B cell (primary cell): Measurements from ENCODE around the gene TREH. TPM values are rescaled to one million over a fixed set of nuclear protein-coding genes. Genes with fewer than 3 reads are reported as not detected.

ENCODE experiments used
- ATAC-seq: fragments of 200-7000 bp; cut with Tn5 transposase; one replicate; pipeline ENCODE4 v1.10.0; 2021; ENCODE audit warnings: low read depth, mild to moderate bottlenecking, moderate number of reproducible peaks, moderate library complexity
- CTCF ChIA-PET: fragments of 350-600 bp; sonication (Branson Sonifier 250); formaldehyde crosslinking; loops from one replicate; lab custom pipeline; 2021; ENCODE audit warnings: antibody characterized with exemption, inconsistent platforms; lab: Charles Lee
- POLR2A ChIA-PET: fragments of 350-600 bp; sonication (Branson Sonifier 250); formaldehyde crosslinking; loops from one replicate; lab custom pipeline; 2021; ENCODE audit warnings: antibody characterized with exemption; lab: Charles Lee
- DNase-seq: peaks from one replicate; pipeline ENCODE4 v3.0.0; 2013
- H2AFZ ChIP-seq: 2 replicates; pipeline ENCODE4 v1.6.1; 2012; ENCODE audit warnings: mild to moderate bottlenecking, low read depth, low read length; ENCODE audit not compliant: insufficient read depth, poor library complexity, severe bottlenecking
- H3K27ac ChIP-seq, 2 donors: 1 replicate in 1 of 2; 2 replicates in 1 of 2; pipeline ENCODE4 v1.5.1; 2012 to 2013; ENCODE audit warnings: low read length in 2 of 2, mild to moderate bottlenecking in 2 of 2, moderate library complexity in 1 of 2
- H3K27me3 ChIP-seq, 4 experiments: fragments of 200-600 bp in 1 of 4; sonication (generic) in 1 of 4; replicated peaks in 1 of 4; 1 replicate in 2 of 4; 2 replicates in 2 of 4; pipeline versions ENCODE4 v1.6.1 to v1.7.0; 2013 to 2016; ENCODE audit warnings: low read length in 3 of 4, mild to moderate bottlenecking in 2 of 4, mixed read lengths in 1 of 4, moderate library complexity in 1 of 4; ENCODE audit not compliant: insufficient read depth in 4 of 4, control insufficient read depth in 3 of 4; ENCODE audit errors: control extremely low read depth in 1 of 4
- H3K36me3 ChIP-seq, 2 experiments: replicated peaks in 1 of 2; 1 replicate in 1 of 2; 2 replicates in 1 of 2; pipeline versions ENCODE4 v1.6.1 to v1.7.1; 2013; ENCODE audit warnings: low read length in 1 of 2; ENCODE audit not compliant: insufficient read depth in 2 of 2, control insufficient read depth in 1 of 2; ENCODE audit errors: control extremely low read depth in 1 of 2, extremely low read depth in 1 of 2
- H3K4me1 ChIP-seq, 2 donors: fragments of 200-600 bp in 1 of 2; sonication (generic) in 1 of 2; 1 replicate in 1 of 2; 2 replicates in 1 of 2; pipeline versions ENCODE4 v1.5.1 to v1.6.1; 2013 to 2017; ENCODE audit warnings: low read length in 2 of 2; ENCODE audit not compliant: control insufficient read depth in 2 of 2, insufficient read depth in 2 of 2
- H3K4me2 ChIP-seq: replicated peaks from 2 replicates; pipeline ENCODE3; 2012; ENCODE audit warnings: mild to moderate bottlenecking, low read depth, low read length; ENCODE audit not compliant: poor library complexity, severe bottlenecking
- H3K4me3 ChIP-seq, 5 experiments: fragments of 200-600 bp in 1 of 5; sonication (generic) in 1 of 5; 1 replicate in 3 of 5; 2 replicates in 2 of 5; pipeline versions ENCODE4 v1.5.1 to v1.7.0; 2011 to 2016; ENCODE audit warnings: low read length in 4 of 5, mild to moderate bottlenecking in 4 of 5, low read depth in 2 of 5, control low read depth in 1 of 5, moderate library complexity in 1 of 5; ENCODE audit not compliant: insufficient read depth in 1 of 5; ENCODE audit errors: control extremely low read depth in 1 of 5, extremely low read depth in 1 of 5
- H3K79me2 ChIP-seq: fragments of 200-600 bp; sonication (generic); one replicate; pipeline ENCODE4 v1.6.0; 2016; ENCODE audit warnings: low read length; ENCODE audit not compliant: control insufficient read depth, insufficient read depth
- H3K9ac ChIP-seq: fragments of 200-600 bp; sonication (generic); 2 replicates; pipeline ENCODE4 v1.6.1; 2017; ENCODE audit warnings: mild to moderate bottlenecking, low read length, moderate library complexity
- H3K9me3 ChIP-seq, 3 donors: one replicate each; pipeline versions ENCODE4 v1.6.1 to v1.7.1; 2013; ENCODE audit warnings: low read length in 2 of 3; ENCODE audit not compliant: control insufficient read depth in 2 of 3, insufficient read depth in 1 of 3; ENCODE audit errors: control extremely low read depth in 1 of 3
- H4K20me1 ChIP-seq: 2 replicates; pipeline ENCODE4 v1.6.0; 2012; ENCODE audit warnings: mild to moderate bottlenecking, low read length; ENCODE audit not compliant: insufficient read depth, control insufficient read depth, poor library complexity, severe bottlenecking
- H3K27ac Mint-ChIP-seq: one replicate; pipeline ENCODE4 v1.8.0; 2021; ENCODE audit warnings: mixed read lengths
- H3K27me3 Mint-ChIP-seq: one replicate; pipeline ENCODE4 v1.8.0; 2021; ENCODE audit warnings: mixed read lengths
- H3K4me1 Mint-ChIP-seq: one replicate; pipeline ENCODE4 v1.8.0; 2021; ENCODE audit warnings: mixed read lengths
- H3K4me3 Mint-ChIP-seq: one replicate; pipeline ENCODE4 v1.8.0; 2021; ENCODE audit warnings: mixed read lengths
- H3K9me3 Mint-ChIP-seq: one replicate; pipeline ENCODE4 v1.8.0; 2022; ENCODE audit warnings: mixed read lengths; ENCODE audit not compliant: insufficient read depth
- EZH2 ChIP-seq: IDR thresholded peaks from 2 replicates; pipeline ENCODE4 v1.6.1; 2012; ENCODE audit warnings: borderline replicate concordance, low read depth, mild to moderate bottlenecking, moderate library complexity, low read length; ENCODE audit not compliant: insufficient read depth, poor library complexity, severe bottlenecking
- WGBS: methylation state at CpG from one replicate; pipeline ENCODE4 v1.1.5; 2013; ENCODE audit warnings: missing lambda C conversion rate; ENCODE audit not compliant: insufficient coverage; 5-methylcytosine and 5-hydroxymethylcytosine counted together
- intact Hi-C: fragments of 100-400 bp; cut with micrococcal nuclease; formaldehyde crosslinking; loops from one replicate; pipeline ENCODE4 v1.10.0; 2022
- polyA plus RNA-seq: library from polyadenylated mRNA; depleted of rRNA; stranded (reverse); fragments of >200 nt; gene quantifications from 2 replicates; pipeline ENCODE4 v1.2.3, GENCODE V29; 2012
- total RNA-seq, 2 donors: library from RNA; stranded (reverse); fragments of 120-200 nt in 1 of 2; gene quantifications; 1 replicate in 1 of 2; 2 replicates in 1 of 2; pipeline versions ENCODE4 v1.2.3 to v1.2.4, GENCODE V29; 2013 to 2022
- TF ChIP-seq, protein P1 (sequence below): fragments of 200-600 bp; IDR thresholded peaks from one replicate; pipeline ENCODE4 v1.8.0; 2022; ENCODE audit warnings: antibody characterized with exemption, mild to moderate bottlenecking

The TREH gene
- total and polyA plus RNA-seq, 2 donors (not counting 1 experiment from before 2014, with no cell fraction given) = not detected

- H3K27ac ChIP-seq = no peak overlapping the region
- TF ChIP-seq EZH2 = no peak
- TF ChIP-seq, protein P1, sequence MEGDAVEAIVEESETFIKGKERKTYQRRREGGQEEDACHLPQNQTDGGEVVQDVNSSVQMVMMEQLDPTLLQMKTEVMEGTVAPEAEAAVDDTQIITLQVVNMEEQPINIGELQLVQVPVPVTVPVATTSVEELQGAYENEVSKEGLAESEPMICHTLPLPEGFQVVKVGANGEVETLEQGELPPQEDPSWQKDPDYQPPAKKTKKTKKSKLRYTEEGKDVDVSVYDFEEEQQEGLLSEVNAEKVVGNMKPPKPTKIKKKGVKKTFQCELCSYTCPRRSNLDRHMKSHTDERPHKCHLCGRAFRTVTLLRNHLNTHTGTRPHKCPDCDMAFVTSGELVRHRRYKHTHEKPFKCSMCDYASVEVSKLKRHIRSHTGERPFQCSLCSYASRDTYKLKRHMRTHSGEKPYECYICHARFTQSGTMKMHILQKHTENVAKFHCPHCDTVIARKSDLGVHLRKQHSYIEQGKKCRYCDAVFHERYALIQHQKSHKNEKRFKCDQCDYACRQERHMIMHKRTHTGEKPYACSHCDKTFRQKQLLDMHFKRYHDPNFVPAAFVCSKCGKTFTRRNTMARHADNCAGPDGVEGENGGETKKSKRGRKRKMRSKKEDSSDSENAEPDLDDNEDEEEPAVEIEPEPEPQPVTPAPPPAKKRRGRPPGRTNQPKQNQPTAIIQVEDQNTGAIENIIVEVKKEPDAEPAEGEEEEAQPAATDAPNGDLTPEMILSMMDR = no peak
- DNase-seq (no peak), ATAC-seq (no peak)
- peaks cover 0 to 10% (median 0%) of the 10 kb centered on the region in 3 donors for H3K9me3 ChIP-seq
- H4K20me1 ChIP-seq = no peaks in the 10 kb centered on the region
- no peaks in the 10 kb centered on the region for H3K36me3 ChIP-seq
- no peak overlapping the region for H3K4me2 ChIP-seq
- no peak overlapping the region for H2AFZ ChIP-seq
- ChIA-PET CTCF (interaction anchor here (1.1 kb wide), 1 partner anchor 236 kb away, joined by 3 read pairs; no protein-coding TSS in a partner anchor), POLR2A (no interaction called here)
- H3K4me1 ChIP-seq = peaks cover 0 to 27% of the 10 kb centered on the region in 2 donors
- Mint-ChIP-seq H3K4me3 (no peak overlapping the region), H3K4me1 (peaks cover 17% of the 10 kb centered on the region), H3K27me3 (no peaks in the 10 kb centered on the region), H3K9me3 (peaks cover 3% of the 10 kb centered on the region), H3K27ac (peak overlapping the region; percentile 56)
- H3K4me3 ChIP-seq = no peak overlapping the region
- 98% methylated on average over 6 of the region's 7 CpGs for WGBS
- H3K79me2 ChIP-seq = no peaks in the 10 kb centered on the region
- intact Hi-C loops = no loop called here
- no peaks in the 10 kb centered on the region for H3K27me3 ChIP-seq
- no peak overlapping the region for H3K9ac ChIP-seq
Observed at GRCh38 chr11:118696673-118697226, 17.3 kb upstream of the TREH start.

GRCh38 chr11:118694771-118695170 is 15.3 kb upstream of the TREH start:
- H3K79me2 ChIP-seq = no peaks in the 10 kb centered on the region
- Mint-ChIP-seq H3K27me3 (no peaks in the 10 kb centered on the region), H3K4me1 (peaks cover 23% of the 10 kb centered on the region), H3K4me3 (no peak overlapping the region), H3K27ac (no peak overlapping the region), H3K9me3 (no peaks in the 10 kb centered on the region)
- H3K27me3 ChIP-seq = no peaks in the 10 kb centered on the region
- DNase-seq (no peak), ATAC-seq (no peak)
- H2AFZ ChIP-seq = no peak overlapping the region
- H3K4me2 ChIP-seq = no peak overlapping the region
- no peak overlapping the region for H3K4me3 ChIP-seq
- WGBS = 90% methylated on average over 10 of the region's 11 CpGs
- TF ChIP-seq EZH2 = no peak
- TF ChIP-seq, protein P1 = no peak
- CTCF ChIA-PET = interaction anchor here (0.6 to 3.0 kb wide), 3 partner anchors 236 to 589 kb away, joined by 3 to 9 read pairs (median 5); no protein-coding TSS in a partner anchor
- peaks cover 0 to 3% (median 0%) of the 10 kb centered on the region in 3 donors for H3K9me3 ChIP-seq
- H3K27ac ChIP-seq = no peak overlapping the region
- intact Hi-C loops = loop anchor here (5.0 kb wide), 1 partner anchor 503 kb away; no protein-coding TSS in a partner anchor
- H4K20me1 ChIP-seq = no peaks in the 10 kb centered on the region
- peaks cover 9 to 32% of the 10 kb centered on the region in 2 donors for H3K4me1 ChIP-seq
- H3K9ac ChIP-seq = no peak overlapping the region
- no peaks in the 10 kb centered on the region for H3K36me3 ChIP-seq
- POLR2A ChIA-PET = no interaction called here
